ENCODE results near the gene GRPEL1.

Gene GRPEL1

GRCh38 chr4:7015383-7016035 is 52.4 kb downstream of the GRPEL1 start:
- no peak for TF ChIP-seq CTCF (IDR thresholded peaks at IDR 0.05; ENCODE audit: insufficient read depth, low read depth, low read length, missing control alignments)
- DNase-seq (ENCODE audit: low read depth): no peak
- H3K4me3 ChIP-seq (ENCODE audit: low read depth, low read length): no peak overlapping the region

GRCh38 chr4:7014815-7015214 is 53.0 kb downstream of the GRPEL1 start:
- DNase-seq (ENCODE audit: low read depth): no peak
- TF ChIP-seq CTCF (IDR thresholded peaks at IDR 0.05; ENCODE audit: insufficient read depth, low read depth, low read length, missing control alignments): no peak
- H3K4me3 ChIP-seq (ENCODE audit: low read depth, low read length): no peak overlapping the region

- no peak for DNase-seq (ENCODE audit: low read depth)
- no peak overlapping the region for H3K4me3 ChIP-seq (ENCODE audit: low read depth, low read length)
- TF ChIP-seq CTCF (IDR thresholded peaks at IDR 0.05; ENCODE audit: insufficient read depth, low read depth, low read length, missing control alignments): no peak
Measured at GRCh38 chr4:7013175-7013574, 54.7 kb downstream of the GRPEL1 start.

GRCh38 chr4:7009564-7009963 is 58.3 kb downstream of the GRPEL1 start:
- H3K4me3 ChIP-seq (ENCODE audit: low read depth, low read length): no peak overlapping the region
- no peak for TF ChIP-seq CTCF (IDR thresholded peaks at IDR 0.05; ENCODE audit: insufficient read depth, low read depth, low read length, missing control alignments)
- no peak for DNase-seq (ENCODE audit: low read depth)
